Epithelial cell of proximal tubule (primary cell): ENCODE data around the gene CLCN1. TPM values are rescaled to one million over a fixed set of nuclear protein-coding genes. Genes with fewer than 3 reads are reported as not detected.

Experiments used
- DNase-seq: peaks from one replicate; pipeline ENCODE4 v3.0.0-alpha.2; 2011; ENCODE audit warnings: low read depth
- H3K4me3 ChIP-seq: 2 replicates; pipeline ENCODE4 v1.5.1; 2011; ENCODE audit warnings: low read depth, mild to moderate bottlenecking, low read length
- CTCF ChIP-seq: conservative IDR thresholded peaks from 2 replicates; pipeline ENCODE4 v1.5.1; 2012; ENCODE audit warnings: low read depth, mild to moderate bottlenecking, low read length
- total RNA-seq: library from RNA; depleted of rRNA; stranded (reverse); fragments of >200 nt; gene quantifications from 2 replicates; pipeline ENCODE4 v1.2.3, GENCODE V29; 2015

The CLCN1 gene
- total RNA-seq, 1 donor from 2014 or later, result not detected

GRCh38 chr7:143361552-143362130 is 45.7 kb downstream of the CLCN1 start:
- DNase-seq, result no peak
- no peak for TF ChIP-seq CTCF

GRCh38 chr7:143362131-143363015 is 46.5 kb downstream of the CLCN1 start, which contains the start of gene FAM131B:
Gene FAM131B (minus strand): TSS chr7:143362713. CDS start chr7:143362603, 110 bp downstream.
- DNase-seq, result no peak
- H3K4me3 ChIP-seq, result peak within 1 kb of the TSS; percentile 41
- TF ChIP-seq CTCF, result no peak

More at GRCh38 chr7:143361552-143362130, 45.7 kb downstream of the CLCN1 start:
- peak overlapping the region; percentile 41 for H3K4me3 ChIP-seq

- no peak overlapping the region for H3K4me3 ChIP-seq
- no peak for DNase-seq
- no peak for TF ChIP-seq CTCF
These were observed 47.4 kb downstream of the CLCN1 start for GRCh38 chr7:143363016-143363937.

GRCh38 chr7:143367972-143368371 is 52.1 kb downstream of the CLCN1 start:
- no peak for TF ChIP-seq CTCF
- DNase-seq, result no peak
- H3K4me3 ChIP-seq, result no peak overlapping the region

GRCh38 chr7:143368387-143368786 is 52.5 kb downstream of the CLCN1 start:
- no peak for DNase-seq
- no peak overlapping the region for H3K4me3 ChIP-seq
- TF ChIP-seq CTCF, result no peak
